IMR-90 (cell line): ENCODE measurements around the gene GNAT1. TPM values are rescaled to one million over a fixed set of nuclear protein-coding genes. Genes with fewer than 3 reads are reported as not detected.

Experiments used
- ATAC-seq: fragments of 200-7000 bp; cut with Tn5 transposase; 2 replicates; pipeline ENCODE4 v1.9.1; 2020; ENCODE audit warnings: low read depth, mild to moderate bottlenecking, moderate library complexity
- BruUV-seq: library from RNA; stranded (reverse); fragments of 400-500 nt; replicated peaks from 2 replicates; lab custom pipeline; 2021; lab: Mats Ljungman, UMichigan
- CTCF ChIA-PET: fragments of 300-600 bp; formaldehyde crosslinking; extraction: SDS; loops from one replicate; lab custom pipeline; 2021; ENCODE audit warnings: antibody characterized with exemption; lab: Yijun Ruan, JAX
- POLR2A ChIA-PET: fragments of 300-600 bp; sonication (Branson Sonifier 250); formaldehyde crosslinking; loops from one replicate; lab custom pipeline; 2022; ENCODE audit warnings: antibody characterized with exemption; ENCODE audit not compliant: unreplicated experiment; lab: Charles Lee
- DNase-seq: peaks from one replicate; pipeline ENCODE4 v3.0.0; 2013
- H2AFZ ChIP-seq: replicated peaks from 2 replicates; pipeline ENCODE3; 2013; ENCODE audit warnings: low read length, mild to moderate bottlenecking; ENCODE audit not compliant: poor library complexity
- H2AK5ac ChIP-seq: 2 replicates; pipeline ENCODE4 v1.6.1; 2013; ENCODE audit warnings: low read depth, low read length, inconsistent platforms
- H2AK9ac ChIP-seq: replicated peaks from 2 replicates; pipeline ENCODE3; 2013; ENCODE audit warnings: mild to moderate bottlenecking, low read depth, low read length, moderate library complexity; ENCODE audit not compliant: poor library complexity
- H2BK120ac ChIP-seq: 2 replicates; pipeline ENCODE4 v1.6.1; 2013; ENCODE audit warnings: low read depth, low read length, inconsistent platforms
- H2BK15ac ChIP-seq: 3 replicates; pipeline ENCODE4 v1.6.1; 2013; ENCODE audit warnings: low read depth, low read length, inconsistent platforms
- H2BK20ac ChIP-seq: 2 replicates; pipeline ENCODE4 v1.6.1; 2013; ENCODE audit warnings: low read depth, mild to moderate bottlenecking, inconsistent platforms, low read length, moderate library complexity
- H2BK5ac ChIP-seq: 2 replicates; pipeline ENCODE4 v1.6.1; 2013; ENCODE audit warnings: mild to moderate bottlenecking, low read depth, low read length, inconsistent platforms; ENCODE audit not compliant: poor library complexity, severe bottlenecking
- H3K14ac ChIP-seq: replicated peaks from 2 replicates; pipeline ENCODE4 v1.6.1; 2013; ENCODE audit warnings: low read depth, low read length, inconsistent platforms
- H3K18ac ChIP-seq: 2 replicates; pipeline ENCODE4 v1.6.1; 2013; ENCODE audit warnings: low read depth, low read length, control low read depth
- H3K23ac ChIP-seq: 2 replicates; pipeline ENCODE4 v1.6.1; 2013; ENCODE audit warnings: low read depth, low read length, inconsistent platforms
- H3K27ac ChIP-seq: 2 replicates; pipeline ENCODE4 v1.5.1; 2013; ENCODE audit warnings: mild to moderate bottlenecking, control low read depth, low read length; ENCODE audit not compliant: insufficient read depth
- H3K27me3 ChIP-seq: 2 replicates; pipeline ENCODE4 v1.6.1; 2013; ENCODE audit warnings: low read length; ENCODE audit not compliant: control insufficient read depth, insufficient read depth
- H3K36me3 ChIP-seq: 2 replicates; pipeline ENCODE4 v1.6.1; 2013; ENCODE audit warnings: low read length, mixed read lengths; ENCODE audit not compliant: control insufficient read depth, insufficient read depth
- H3K4ac ChIP-seq: 2 replicates; pipeline ENCODE4 v1.6.1; 2013; ENCODE audit warnings: low read depth, low read length, inconsistent platforms
- H3K4me1 ChIP-seq: 2 replicates; pipeline ENCODE4 v1.6.1; 2013; ENCODE audit warnings: low read length, mixed read lengths; ENCODE audit not compliant: control insufficient read depth, insufficient read depth
- H3K4me2 ChIP-seq: 2 replicates; pipeline ENCODE4 v1.6.1; 2013; ENCODE audit warnings: low read depth, mild to moderate bottlenecking, control low read depth, low read length, moderate library complexity
- H3K4me3 ChIP-seq: 2 replicates; pipeline ENCODE4 v1.5.1; 2013; ENCODE audit warnings: low read depth, mild to moderate bottlenecking, control low read depth, low read length, moderate library complexity; ENCODE audit not compliant: insufficient read depth
- H3K56ac ChIP-seq: 2 replicates; pipeline ENCODE4 v1.6.1; 2013; ENCODE audit warnings: low read length, inconsistent platforms; ENCODE audit not compliant: insufficient read depth; ENCODE audit errors: extremely low read depth
- H3K79me1 ChIP-seq, 2 experiments: 2 replicates each; pipeline ENCODE4 v1.6.1; 2013; ENCODE audit warnings: low read length in 2 of 2, inconsistent platforms in 1 of 2, low read depth in 1 of 2
- H3K9ac ChIP-seq: 2 replicates; pipeline ENCODE4 v1.6.1; 2013; ENCODE audit warnings: low read depth, low read length, control low read depth
- H3K9me1 ChIP-seq: 2 replicates; pipeline ENCODE4 v1.6.1; 2013; ENCODE audit warnings: low read length, inconsistent platforms; ENCODE audit not compliant: insufficient read depth
- H3K9me3 ChIP-seq: 2 replicates; pipeline ENCODE4 v1.6.1; 2013; ENCODE audit warnings: low read length; ENCODE audit not compliant: control insufficient read depth, insufficient read depth
- H4K20me1 ChIP-seq: 2 replicates; pipeline ENCODE4 v1.6.1; 2013; ENCODE audit warnings: low read length, inconsistent platforms; ENCODE audit not compliant: insufficient read depth
- H4K5ac ChIP-seq: 2 replicates; pipeline ENCODE4 v1.6.1; 2013; ENCODE audit warnings: mild to moderate bottlenecking, low read depth, low read length, control low read depth
- H4K8ac ChIP-seq, 2 experiments: 2 replicates each; pipeline ENCODE4 v1.6.1; 2013; ENCODE audit warnings: low read depth in 2 of 2, low read length in 2 of 2, control low read depth in 1 of 2, inconsistent platforms in 1 of 2
- H4K91ac ChIP-seq: 2 replicates; pipeline ENCODE4 v1.6.1; 2013; ENCODE audit warnings: low read depth, low read length, inconsistent platforms; ENCODE audit not compliant: insufficient read depth
- BHLHE40 ChIP-seq: fragments of 150-350 bp; IDR thresholded peaks from 2 replicates; pipeline ENCODE4 v1.6.1; 2016; ENCODE audit warnings: mild to moderate bottlenecking, low read depth, low read length
- CEBPB ChIP-seq: IDR thresholded peaks from 2 replicates; pipeline ENCODE4 v1.6.1; 2012; ENCODE audit warnings: low read depth, low read length, improper control_type of control experiment
- MAFK ChIP-seq: IDR thresholded peaks from 2 replicates; pipeline ENCODE4 v1.6.1; 2012; ENCODE audit warnings: low read depth, low read length, improper control_type of control experiment
- MAZ ChIP-seq: IDR thresholded peaks from 2 replicates; pipeline ENCODE4 v1.6.1; 2012; ENCODE audit warnings: low read depth, mild to moderate bottlenecking, low read length, improper control_type of control experiment, moderate library complexity, borderline replicate concordance
- NFE2L2 ChIP-seq: fragments of 150-350 bp; IDR thresholded peaks from 2 replicates; pipeline ENCODE4 v1.6.1; 2016; ENCODE audit warnings: low read depth, mild to moderate bottlenecking, low read length
- RAD21 ChIP-seq: IDR thresholded peaks from 2 replicates; pipeline ENCODE4 v1.6.1; 2012; ENCODE audit warnings: low read length, improper control_type of control experiment
- RFX5 ChIP-seq: IDR thresholded peaks from 2 replicates; pipeline ENCODE4 v1.8.0; 2012; ENCODE audit warnings: low read depth, mild to moderate bottlenecking, low read length, moderate library complexity
- WGBS, 2 experiments: methylation state at CpG; one replicate each; pipeline versions ENCODE4 v1.1.5 to v1.1.7; 2013; ENCODE audit warnings: missing lambda C conversion rate in 2 of 2; ENCODE audit not compliant: insufficient read length in 1 of 2; ENCODE audit errors: extremely low coverage in 2 of 2; 5-methylcytosine and 5-hydroxymethylcytosine counted together
- dilution Hi-C: fragments of 300-500 bp; cut with HindIII; formaldehyde crosslinking; loops from one replicate; pipeline ENCODE4 v1.14.3; 2018; ENCODE audit warnings: low sequenced_read_pairs; ENCODE audit not compliant: unreplicated experiment
- in situ Hi-C: fragments of 300-500 bp; cut with MboI; formaldehyde crosslinking; loops from 3 replicates; pipeline ENCODE4 v1.14.3; 2019; ENCODE audit warnings: low sequenced_read_pairs, inconsistent platforms, mixed read lengths
- intact Hi-C: fragments of 100-400 bp; cut with micrococcal nuclease; formaldehyde crosslinking; loops from 2 replicates; pipeline ENCODE4 v1.10.0; 2022
- polyA plus RNA-seq, 3 experiments: library from polyadenylated mRNA; depleted of rRNA; stranded (reverse); fragments of >200 nt; gene quantifications; 2 replicates each; pipeline ENCODE4 v1.2.3, GENCODE V29; 2012; ENCODE audit warnings: low replicate concordance in 1 of 3
- total RNA-seq: library from RNA; depleted of rRNA; stranded (reverse); fragments of >200 nt; gene quantifications from 2 replicates; pipeline ENCODE4 v1.2.3, GENCODE V29; 2012
- TF ChIP-seq, protein P1 (sequence below): conservative IDR thresholded peaks from 2 replicates; pipeline ENCODE4 v1.5.1; 2012; ENCODE audit warnings: mild to moderate bottlenecking, low read depth, low read length, improper control_type of control experiment
- TF ChIP-seq, protein P2 (sequence below): fragments of 150-350 bp; IDR thresholded peaks from 2 replicates; pipeline ENCODE4 v1.6.1; 2016; ENCODE audit warnings: low read depth, mild to moderate bottlenecking, low read length, moderate library complexity, borderline replicate concordance

The GNAT1 gene
- total and polyA plus RNA-seq, 2 of the 4 experiments (the other 2 are of a cell fraction), result not detected

DNA sequence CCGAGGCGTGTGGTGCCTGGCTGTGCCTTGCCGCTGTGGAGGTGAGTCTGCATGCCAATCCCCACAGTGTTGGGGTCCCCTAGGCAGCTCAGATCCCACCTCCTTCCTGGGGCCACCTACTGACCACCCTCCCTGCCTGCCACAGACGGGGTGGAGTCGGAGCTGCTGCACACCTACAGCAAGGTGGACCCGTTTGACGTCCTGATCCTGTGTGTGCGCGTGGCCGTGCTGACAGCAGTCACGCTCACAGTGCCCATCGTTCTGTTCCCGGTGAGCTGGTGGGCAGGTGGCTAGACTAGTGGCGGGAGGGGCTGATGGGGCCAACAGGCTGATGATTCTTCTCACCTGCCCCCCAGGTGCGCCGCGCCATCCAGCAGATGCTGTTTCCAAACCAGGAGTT lies 27.0 kb downstream of the GNAT1 start:
- Histone ChIP-seq H3K27ac (no peak overlapping the region), H3K9me3 (no peaks in the 10 kb centered on the region), H3K14ac (no peak overlapping the region), H3K4me2 (no peak overlapping the region), H4K91ac (no peak overlapping the region), H3K9ac (no peak overlapping the region), H2BK5ac (no peak overlapping the region), H3K18ac (no peak overlapping the region), H3K27me3 (peaks cover 25% of the 10 kb centered on the region; the same call in 1 of the 2 replicates), H3K9me1 (no peaks in the 10 kb centered on the region), H2AK9ac (no peak overlapping the region), H3K56ac (no peak overlapping the region), H4K8ac (no peak overlapping the region), H2BK120ac (no peak overlapping the region), H3K79me1 (no peaks in the 10 kb centered on the region), H2AK5ac (no peak overlapping the region), H3K4ac (no peak overlapping the region), H4K20me1 (no peaks in the 10 kb centered on the region), H2BK20ac (no peak overlapping the region), H4K5ac (no peak overlapping the region), H2BK15ac (no peak overlapping the region), H3K4me1 (no peaks in the 10 kb centered on the region), H3K23ac (no peak overlapping the region), H2AFZ (no peak overlapping the region), H3K4me3 (no peak overlapping the region), H3K36me3 (no peaks in the 10 kb centered on the region)
- POLR2A ChIA-PET, result no interaction called here
- intact Hi-C loops, result no loop called here
- CTCF ChIA-PET, result no interaction called here
- TF ChIP-seq, protein P1, sequence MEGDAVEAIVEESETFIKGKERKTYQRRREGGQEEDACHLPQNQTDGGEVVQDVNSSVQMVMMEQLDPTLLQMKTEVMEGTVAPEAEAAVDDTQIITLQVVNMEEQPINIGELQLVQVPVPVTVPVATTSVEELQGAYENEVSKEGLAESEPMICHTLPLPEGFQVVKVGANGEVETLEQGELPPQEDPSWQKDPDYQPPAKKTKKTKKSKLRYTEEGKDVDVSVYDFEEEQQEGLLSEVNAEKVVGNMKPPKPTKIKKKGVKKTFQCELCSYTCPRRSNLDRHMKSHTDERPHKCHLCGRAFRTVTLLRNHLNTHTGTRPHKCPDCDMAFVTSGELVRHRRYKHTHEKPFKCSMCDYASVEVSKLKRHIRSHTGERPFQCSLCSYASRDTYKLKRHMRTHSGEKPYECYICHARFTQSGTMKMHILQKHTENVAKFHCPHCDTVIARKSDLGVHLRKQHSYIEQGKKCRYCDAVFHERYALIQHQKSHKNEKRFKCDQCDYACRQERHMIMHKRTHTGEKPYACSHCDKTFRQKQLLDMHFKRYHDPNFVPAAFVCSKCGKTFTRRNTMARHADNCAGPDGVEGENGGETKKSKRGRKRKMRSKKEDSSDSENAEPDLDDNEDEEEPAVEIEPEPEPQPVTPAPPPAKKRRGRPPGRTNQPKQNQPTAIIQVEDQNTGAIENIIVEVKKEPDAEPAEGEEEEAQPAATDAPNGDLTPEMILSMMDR, result no peak
- TF ChIP-seq MAFK (no peak), BHLHE40 (no peak), CEBPB (no peak), MAZ (no peak), NFE2L2 (no peak), RAD21 (no peak), RFX5 (no peak)
- TF ChIP-seq, protein P2, sequence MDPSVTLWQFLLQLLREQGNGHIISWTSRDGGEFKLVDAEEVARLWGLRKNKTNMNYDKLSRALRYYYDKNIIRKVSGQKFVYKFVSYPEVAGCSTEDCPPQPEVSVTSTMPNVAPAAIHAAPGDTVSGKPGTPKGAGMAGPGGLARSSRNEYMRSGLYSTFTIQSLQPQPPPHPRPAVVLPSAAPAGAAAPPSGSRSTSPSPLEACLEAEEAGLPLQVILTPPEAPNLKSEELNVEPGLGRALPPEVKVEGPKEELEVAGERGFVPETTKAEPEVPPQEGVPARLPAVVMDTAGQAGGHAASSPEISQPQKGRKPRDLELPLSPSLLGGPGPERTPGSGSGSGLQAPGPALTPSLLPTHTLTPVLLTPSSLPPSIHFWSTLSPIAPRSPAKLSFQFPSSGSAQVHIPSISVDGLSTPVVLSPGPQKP, result no peak
- DNase-seq (no peak), ATAC-seq (no peak)
- dilution Hi-C loops, result no loop called here
- 84% methylated on average over 4 of the region's 17 CpGs; no CpG with 5 or more reads in 1 of the 2 experiments for WGBS, 2 experiments
- BruUV-seq, result no TSS peak
- in situ Hi-C loops, result no loop called here
